ENCODE measurements around the gene GRP.

DNA sequence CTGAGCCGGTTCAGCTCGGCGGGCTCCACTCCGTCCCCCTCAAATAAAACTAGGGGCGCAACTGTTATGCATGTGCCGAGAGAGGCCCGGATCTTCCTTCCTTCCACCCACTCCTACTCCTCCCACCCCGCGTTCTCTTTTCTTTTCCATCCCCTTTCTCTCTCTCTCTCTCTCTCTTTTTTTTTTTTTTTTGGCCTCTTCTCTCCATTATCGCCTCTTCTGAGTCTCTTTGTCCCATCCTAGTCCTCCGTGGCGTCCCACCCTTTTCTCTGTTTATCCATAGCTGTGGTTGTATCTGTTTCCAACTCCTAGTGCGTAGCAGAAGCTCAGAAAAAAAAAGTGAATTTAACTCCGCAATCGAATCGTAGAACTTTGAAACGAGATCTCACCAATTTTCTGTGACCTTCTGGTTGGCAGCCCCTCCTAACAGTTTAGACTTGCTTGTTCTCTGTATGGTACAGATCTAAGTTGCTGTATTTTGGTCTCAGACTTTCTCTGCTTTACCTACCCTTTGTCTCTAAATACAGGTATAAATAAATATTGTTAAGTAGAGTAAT lies 49.7 kb downstream of the GRP start:
- TF ChIP-seq, protein P1, sequence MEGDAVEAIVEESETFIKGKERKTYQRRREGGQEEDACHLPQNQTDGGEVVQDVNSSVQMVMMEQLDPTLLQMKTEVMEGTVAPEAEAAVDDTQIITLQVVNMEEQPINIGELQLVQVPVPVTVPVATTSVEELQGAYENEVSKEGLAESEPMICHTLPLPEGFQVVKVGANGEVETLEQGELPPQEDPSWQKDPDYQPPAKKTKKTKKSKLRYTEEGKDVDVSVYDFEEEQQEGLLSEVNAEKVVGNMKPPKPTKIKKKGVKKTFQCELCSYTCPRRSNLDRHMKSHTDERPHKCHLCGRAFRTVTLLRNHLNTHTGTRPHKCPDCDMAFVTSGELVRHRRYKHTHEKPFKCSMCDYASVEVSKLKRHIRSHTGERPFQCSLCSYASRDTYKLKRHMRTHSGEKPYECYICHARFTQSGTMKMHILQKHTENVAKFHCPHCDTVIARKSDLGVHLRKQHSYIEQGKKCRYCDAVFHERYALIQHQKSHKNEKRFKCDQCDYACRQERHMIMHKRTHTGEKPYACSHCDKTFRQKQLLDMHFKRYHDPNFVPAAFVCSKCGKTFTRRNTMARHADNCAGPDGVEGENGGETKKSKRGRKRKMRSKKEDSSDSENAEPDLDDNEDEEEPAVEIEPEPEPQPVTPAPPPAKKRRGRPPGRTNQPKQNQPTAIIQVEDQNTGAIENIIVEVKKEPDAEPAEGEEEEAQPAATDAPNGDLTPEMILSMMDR (IDR thresholded peaks at IDR 0.05): no peak
- TF ChIP-seq POLR2A (IDR thresholded peaks at IDR 0.05): no peak
